HG03558 (cell line): ENCODE data around the gene THPO.

Source experiments
- ATAC-seq: cut with Tn5 transposase; IDR thresholded peaks from one replicate; pipeline ENCODE4 v1.9.1; 2021; ENCODE audit warnings: moderate number of reproducible peaks; ENCODE audit not compliant: unreplicated experiment; ENCODE audit errors: extremely low read depth

THPO gene

GRCh38 chr3:184377882-184378445 is at the start of gene THPO:
TSS of gene THPO (minus strand) at chr3:184378207. CDS start at chr3:184376259, 1,948 bp downstream.
- ATAC-seq = no peak

- no peak for ATAC-seq
These were observed 48.7 kb upstream of the THPO start for GRCh38 chr3:184426691-184427141.

GRCh38 chr3:184423561-184423960 is 45.6 kb upstream of the THPO start:
- no peak for ATAC-seq

GRCh38 chr3:184419171-184419570 is 41.2 kb upstream of the THPO start:
- ATAC-seq = no peak

GRCh38 chr3:184417619-184418327 is 39.8 kb upstream of the THPO start:
- no peak for ATAC-seq

- ATAC-seq = no peak
These were observed 37.1 kb upstream of the THPO start for GRCh38 chr3:184415203-184415490.

GRCh38 chr3:184414418-184415202 is 36.6 kb upstream of the THPO start:
- no peak for ATAC-seq

- no peak for ATAC-seq
These were observed 32.0 kb upstream of the THPO start for GRCh38 chr3:184409946-184410500.

GRCh38 chr3:184409331-184409926 is 31.4 kb upstream of the THPO start:
- no peak for ATAC-seq

- ATAC-seq = no peak
These were observed 27.3 kb upstream of the THPO start for GRCh38 chr3:184405075-184406030.

- no peak for ATAC-seq
These were observed 21.4 kb upstream of the THPO start for GRCh38 chr3:184399410-184399809.

GRCh38 chr3:184395320-184395660 is 17.3 kb upstream of the THPO start:
- ATAC-seq = no peak

GRCh38 chr3:184391266-184391665 is 13.3 kb upstream of the THPO start:
- no peak for ATAC-seq

GRCh38 chr3:184389935-184390528 is 12.0 kb upstream of the THPO start:
- ATAC-seq = no peak

- no peak for ATAC-seq
These were observed 11.4 kb upstream of the THPO start for GRCh38 chr3:184389384-184389783.

GRCh38 chr3:184388936-184389230 is 10.9 kb upstream of the THPO start:
- ATAC-seq = no peak

- no peak for ATAC-seq
These were observed 10.3 kb upstream of the THPO start for GRCh38 chr3:184388164-184388935.

GRCh38 chr3:184387174-184387714 is 9.2 kb upstream of the THPO start:
- no peak for ATAC-seq
